Measurements from ENCODE around the gene LIPE.

DNA sequence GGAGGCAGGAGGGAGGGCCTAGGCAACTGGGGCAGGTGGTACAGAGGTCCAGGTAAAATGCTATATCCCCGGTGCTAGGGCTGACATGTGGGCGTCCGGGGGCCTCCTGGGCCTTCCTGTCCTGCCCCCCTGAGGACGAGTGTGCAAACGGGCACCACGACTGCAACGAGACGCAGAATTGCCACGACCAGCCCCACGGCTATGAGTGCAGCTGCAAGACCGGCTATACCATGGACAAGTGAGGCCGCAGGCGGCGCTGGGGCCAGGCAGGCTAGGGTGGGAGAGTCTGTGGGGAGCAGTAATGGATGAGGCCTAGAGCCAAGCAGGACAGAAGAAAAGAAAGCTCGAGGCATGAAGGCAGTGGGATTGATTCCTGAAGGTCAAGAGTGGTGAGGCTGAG lies 58.4 kb downstream of the LIPE start:
- TF ChIP-seq, protein P1, sequence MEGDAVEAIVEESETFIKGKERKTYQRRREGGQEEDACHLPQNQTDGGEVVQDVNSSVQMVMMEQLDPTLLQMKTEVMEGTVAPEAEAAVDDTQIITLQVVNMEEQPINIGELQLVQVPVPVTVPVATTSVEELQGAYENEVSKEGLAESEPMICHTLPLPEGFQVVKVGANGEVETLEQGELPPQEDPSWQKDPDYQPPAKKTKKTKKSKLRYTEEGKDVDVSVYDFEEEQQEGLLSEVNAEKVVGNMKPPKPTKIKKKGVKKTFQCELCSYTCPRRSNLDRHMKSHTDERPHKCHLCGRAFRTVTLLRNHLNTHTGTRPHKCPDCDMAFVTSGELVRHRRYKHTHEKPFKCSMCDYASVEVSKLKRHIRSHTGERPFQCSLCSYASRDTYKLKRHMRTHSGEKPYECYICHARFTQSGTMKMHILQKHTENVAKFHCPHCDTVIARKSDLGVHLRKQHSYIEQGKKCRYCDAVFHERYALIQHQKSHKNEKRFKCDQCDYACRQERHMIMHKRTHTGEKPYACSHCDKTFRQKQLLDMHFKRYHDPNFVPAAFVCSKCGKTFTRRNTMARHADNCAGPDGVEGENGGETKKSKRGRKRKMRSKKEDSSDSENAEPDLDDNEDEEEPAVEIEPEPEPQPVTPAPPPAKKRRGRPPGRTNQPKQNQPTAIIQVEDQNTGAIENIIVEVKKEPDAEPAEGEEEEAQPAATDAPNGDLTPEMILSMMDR (IDR thresholded peaks at IDR 0.05), result no peak
- no peak for TF ChIP-seq EP300 (IDR thresholded peaks at IDR 0.05)
- no peak for TF ChIP-seq POLR2A (IDR thresholded peaks at IDR 0.05)
